ENCODE measurements around the gene IFT122. TPM values are rescaled to one million over a fixed set of nuclear protein-coding genes. Genes with fewer than 3 reads are reported as not detected.

The IFT122 gene
- total and polyA plus RNA-seq, 2 donors (not counting 3 experiments of a cell fraction or from before 2014, with no cell fraction given), result 38.4 to 41.7 TPM

GRCh38 chr3:129440618-129441190, 680 bp downstream of the IFT122 start:
- Histone ChIP-seq H3K36me3 (ENCODE audit: control insufficient read depth in 2 of 2, extremely low read depth in 1 of 2, insufficient read depth in 2 of 2, low read length in 2 of 2) (peaks cover 0 to 5% of the 10 kb centered on the region in 2 experiments), H3K79me2 (ENCODE audit: control insufficient read depth, insufficient read depth, low read length) (peaks cover 30% of the 10 kb centered on the region)
- POLR2A ChIA-PET, result interaction anchor here (1.0 to 2.0 kb wide), 3 partner anchors 12 to 125 kb away, joined by 4 to 9 read pairs (median 7); partner anchors contain the start of gene EFCAB12

More at GRCh38 chr3:129440618-129441190, 680 bp downstream of the IFT122 start:
- BruUV-seq (replicated peaks), result TSS peak; percentile 64
- peak overlapping the region; percentile 5 to 76 (median 56) for H3K4me3 ChIP-seq (replicated peaks in 1 of 3; ENCODE audit: insufficient read depth in 1 of 3, low read depth in 1 of 3, low read length in 3 of 3)
- H3K27me3 ChIP-seq (ENCODE audit: control insufficient read depth in 2 of 2, insufficient read depth in 2 of 2, low read length in 2 of 2), result no peaks in the 10 kb centered on the region
- TF ChIP-seq MYC (IDR thresholded peaks at IDR 0.05; ENCODE audit: low read depth, low read length), result no peak
- TF ChIP-seq JUN (IDR thresholded peaks at IDR 0.05; ENCODE audit: borderline replicate concordance, insufficient read depth, insufficient read length, low read depth), result no peak
- TF ChIP-seq GATA2 (IDR thresholded peaks at IDR 0.05; ENCODE audit: insufficient read depth, insufficient read length, low read depth, low read length), result peak; percentile 41
- TF ChIP-seq POLR2A (IDR thresholded peaks at IDR 0.05; ENCODE audit: low read depth, low read length), result peak; percentile 34
- TF ChIP-seq CTCF (IDR thresholded peaks at IDR 0.05; ENCODE audit: extremely low read depth in 1 of 2, insufficient read depth in 1 of 2, low read depth in 1 of 2, low read length in 2 of 2), result no peak
- TF ChIP-seq POLR2AphosphoS5 (IDR thresholded peaks at IDR 0.05; ENCODE audit: insufficient read depth, low read depth, low read length), result peak; percentile 12
- no peaks in the 10 kb centered on the region for H4K20me1 ChIP-seq (replicated peaks; ENCODE audit: control insufficient read depth, extremely low read depth, insufficient read depth, low read length)
- H3K9me3 ChIP-seq (replicated peaks; ENCODE audit: control insufficient read depth, insufficient read depth, low read length), result no peaks in the 10 kb centered on the region
- intact Hi-C loops (cut with micrococcal nuclease), result loop anchor here (1.0 to 2.0 kb wide), 6 partner anchors 12 to 184 kb away; partner anchors contain the start of gene EFCAB12
- DNase-seq (ENCODE audit: low read depth, low spot score) (peak; percentile 58), FAIRE-seq (peak; percentile 42)
- CTCF ChIA-PET, result interaction anchor here (0.9 to 2.7 kb wide), 10 partner anchors 10 to 385 kb away, joined by 3 to 14 read pairs (median 4); partner anchors contain the start of gene EFCAB12
- H3K4me1 ChIP-seq (ENCODE audit: control insufficient read depth, extremely low read depth, insufficient read depth, low read length), result peaks cover 44% of the 10 kb centered on the region
- peak overlapping the region; percentile 75 for H3K27ac ChIP-seq (ENCODE audit: insufficient read depth, low read depth, low read length)
- dilution Hi-C loops (cut with MboI; ENCODE audit: extremely low pct_ligation_motif_present, low sequenced_read_pairs), result no loop called here
- H3K9ac ChIP-seq (replicated peaks; ENCODE audit: extremely low read depth, insufficient read depth, low read length), result peak overlapping the region; percentile 72
- no peaks in the 10 kb centered on the region for H3K9me1 ChIP-seq (replicated peaks; ENCODE audit: control insufficient read depth, extremely low read depth, insufficient read depth, low read length)
- H2AFZ ChIP-seq (ENCODE audit: low read depth, low read length), result peak overlapping the region; percentile 26
- peak overlapping the region; percentile 88 for H3K4me2 ChIP-seq (ENCODE audit: insufficient read depth, low read length)

All from endothelial cell of umbilical vein (primary cell).